ENCODE measurements around the gene RAB11A. TPM values are rescaled to one million over a fixed set of nuclear protein-coding genes. Genes with fewer than 3 reads are reported as not detected.
"Not testable (repeated sequence)": the region's sequence is repeated elsewhere in the genome, so short reads cannot be mapped to it uniquely, and the experiment has no call there.

The RAB11A gene
- total RNA-seq, 2 experiments from 2014 or later = 106 to 113 TPM

GRCh38 chr15:65867244-65867643 is 2.0 kb upstream of the RAB11A start:
- DNase-seq (no peak), ATAC-seq (no peak)
- Mint-ChIP-seq H3K36me3 (ENCODE audit: low read depth) (peaks cover 7% of the 10 kb centered on the region), H3K4me3 (no peak overlapping the region), H3K27ac (no peak overlapping the region), H3K4me1 (ENCODE audit: low read depth) (peaks cover 25% of the 10 kb centered on the region), H3K9me3 (no peaks in the 10 kb centered on the region), H3K27me3 (peaks cover 4% of the 10 kb centered on the region)
- intact Hi-C loops (cut with micrococcal nuclease) = no loop called here
- no peak for TF ChIP-seq CTCF (IDR thresholded peaks at IDR 0.05)
- POLR2A ChIA-PET = no interaction called here
- CTCF ChIA-PET = interaction anchor here (1.5 to 3.6 kb wide), 2 partner anchors 10 to 15 kb away, joined by 3 to 20 read pairs; no protein-coding TSS in a partner anchor

- H3K36me3 Mint-ChIP-seq (ENCODE audit: low read depth); H3K4me3 Mint-ChIP-seq; DNase-seq; H3K27ac Mint-ChIP-seq; H3K27me3 Mint-ChIP-seq; intact Hi-C loops (cut with micrococcal nuclease); H3K9me3 Mint-ChIP-seq; ATAC-seq: not testable (repeated sequence)
- H3K4me1 Mint-ChIP-seq (ENCODE audit: low read depth) = peaks cover 26% of the 10 kb centered on the region
- CTCF ChIA-PET = interaction anchor here (1.4 to 3.6 kb wide), 3 partner anchors 11 to 76 kb away, joined by 4 to 20 read pairs (median 5); partner anchors contain the start of gene DENND4A
- POLR2A ChIA-PET = interaction anchor here (1.1 kb wide), 1 partner anchor 331 kb away, joined by 3 read pairs; no protein-coding TSS in a partner anchor
Observed at GRCh38 chr15:65867933-65868332, 1.4 kb upstream of the RAB11A start.

- CTCF ChIA-PET = interaction anchor here (0.7 to 3.6 kb wide), 13 partner anchors 10 to 231 kb away, joined by 3 to 20 read pairs (median 5); partner anchors contain the start of gene DENND4A
- DNase-seq (no peak), ATAC-seq (no peak)
- POLR2A ChIA-PET = interaction anchor here (0.6 to 2.7 kb wide), 16 partner anchors 10 to 629 kb away, joined by 3 to 18 read pairs (median 3); partner anchors contain the start of genes DENND4A, INTS14 and SNAPC5
- H3K9me3 Mint-ChIP-seq = no peaks in the 10 kb centered on the region
- H3K36me3 Mint-ChIP-seq (ENCODE audit: low read depth) = peaks cover 7% of the 10 kb centered on the region
- intact Hi-C loops (cut with micrococcal nuclease) = no loop called here
- peak overlapping the region; percentile 99 for H3K4me3 Mint-ChIP-seq
- peaks cover 4% of the 10 kb centered on the region for H3K27me3 Mint-ChIP-seq
- peaks cover 27% of the 10 kb centered on the region for H3K4me1 Mint-ChIP-seq (ENCODE audit: low read depth)
- TF ChIP-seq CTCF (IDR thresholded peaks at IDR 0.05) = no peak
- peak overlapping the region; percentile 98 for H3K27ac Mint-ChIP-seq
Observed at GRCh38 chr15:65868546-65869125, 655 bp upstream of the RAB11A start.

GRCh38 chr15:65869954-65870871 is 922 bp downstream of the RAB11A start:
- Mint-ChIP-seq H3K4me1 (ENCODE audit: low read depth) (peaks cover 32% of the 10 kb centered on the region), H3K36me3 (ENCODE audit: low read depth) (peaks cover 11% of the 10 kb centered on the region), H3K9me3 (no peaks in the 10 kb centered on the region), H3K27ac (peak overlapping the region; percentile 98), H3K4me3 (peak overlapping the region; percentile 99), H3K27me3 (peaks cover 4% of the 10 kb centered on the region)
- TF ChIP-seq CTCF (IDR thresholded peaks at IDR 0.05) = no peak
- CTCF ChIA-PET = interaction anchor here (0.7 to 3.6 kb wide), 12 partner anchors 8 to 233 kb away, joined by 3 to 20 read pairs (median 4); partner anchors contain the start of gene DENND4A
- POLR2A ChIA-PET = interaction anchor here (0.5 to 2.7 kb wide), 19 partner anchors 8 to 627 kb away, joined by 3 to 18 read pairs (median 3); partner anchors contain the start of genes INTS14, MEGF11 and SNAPC5
- ATAC-seq = no peak
- DNase-seq = peak; percentile 40
- intact Hi-C loops (cut with micrococcal nuclease) = no loop called here

- POLR2A ChIA-PET = interaction anchor here (0.5 to 2.7 kb wide), 4 partner anchors 8 to 97 kb away, joined by 3 to 18 read pairs (median 4); no protein-coding TSS in a partner anchor
- no peak for DNase-seq
Observed at GRCh38 chr15:65870889-65871533, 1.7 kb downstream of the RAB11A start.

GRCh38 chr15:65871886-65872285 is 2.6 kb downstream of the RAB11A start:
- Mint-ChIP-seq H3K36me3 (ENCODE audit: low read depth) (peaks cover 15% of the 10 kb centered on the region), H3K4me1 (ENCODE audit: low read depth) (peaks cover 39% of the 10 kb centered on the region)
- intact Hi-C loops (cut with micrococcal nuclease); H3K27me3 Mint-ChIP-seq; DNase-seq; H3K27ac Mint-ChIP-seq; H3K9me3 Mint-ChIP-seq; ATAC-seq; CTCF ChIA-PET; H3K4me3 Mint-ChIP-seq: not testable (repeated sequence)
- POLR2A ChIA-PET = interaction anchor here (2.1 kb wide), 1 partner anchor 52 kb away, joined by 5 read pairs; no protein-coding TSS in a partner anchor

More at GRCh38 chr15:65870889-65871533, 1.7 kb downstream of the RAB11A start:
- peaks cover 4% of the 10 kb centered on the region for H3K27me3 Mint-ChIP-seq
- H3K27ac Mint-ChIP-seq = peak overlapping the region; percentile 98
- CTCF ChIA-PET = interaction anchor here (2.3 kb wide), 1 partner anchor 234 kb away, joined by 12 read pairs; no protein-coding TSS in a partner anchor
- peak; percentile 5 for ATAC-seq
- peak overlapping the region; percentile 99 for H3K4me3 Mint-ChIP-seq
- no peak for TF ChIP-seq CTCF (IDR thresholded peaks at IDR 0.05)
- H3K36me3 Mint-ChIP-seq (ENCODE audit: low read depth) = peaks cover 15% of the 10 kb centered on the region
- intact Hi-C loops (cut with micrococcal nuclease) = no loop called here
- H3K9me3 Mint-ChIP-seq = no peaks in the 10 kb centered on the region
- peaks cover 38% of the 10 kb centered on the region for H3K4me1 Mint-ChIP-seq (ENCODE audit: low read depth)

GRCh38 chr15:65872596-65872995 is 3.3 kb downstream of the RAB11A start:
- intact Hi-C loops (cut with micrococcal nuclease); H3K27ac Mint-ChIP-seq; H3K27me3 Mint-ChIP-seq; DNase-seq; H3K4me3 Mint-ChIP-seq; CTCF ChIA-PET; ATAC-seq; H3K9me3 Mint-ChIP-seq: not testable (repeated sequence)
- Mint-ChIP-seq H3K4me1 (ENCODE audit: low read depth) (peaks cover 39% of the 10 kb centered on the region), H3K36me3 (ENCODE audit: low read depth) (peaks cover 18% of the 10 kb centered on the region)
- POLR2A ChIA-PET = interaction anchor here (1.3 kb wide), 1 partner anchor 82 kb away, joined by 4 read pairs; no protein-coding TSS in a partner anchor
